Uterus (tissue), 4 donors: Measurements from ENCODE around the gene DCAF6. TPM values are rescaled to one million over a fixed set of nuclear protein-coding genes. Genes with fewer than 3 reads are reported as not detected.

Experiments used
- DNase-seq, 2 donors: peaks; one replicate each; pipeline ENCODE4 v3.0.0-alpha.2; 2019 to 2020
- H3K27ac ChIP-seq, 2 donors: fragments of 200-600 bp; sonication (generic); 1 replicate in 1 of 2; 2 replicates in 1 of 2; pipeline ENCODE4 v1.5.1; 2016 to 2018
- H3K27me3 ChIP-seq, 2 donors: fragments of 200-600 bp; sonication (generic); one replicate each; pipeline ENCODE4 v1.5.1; 2018 to 2019; ENCODE audit warnings: control low read depth in 1 of 2
- H3K36me3 ChIP-seq, 2 donors: fragments of 200-600 bp; sonication (generic); one replicate each; pipeline ENCODE4 v1.5.1; 2019; ENCODE audit warnings: control low read depth in 1 of 2
- H3K4me1 ChIP-seq, 2 donors: fragments of 200-600 bp; sonication (generic); one replicate each; pipeline ENCODE4 v1.5.1; 2018 to 2019; ENCODE audit warnings: control low read depth in 1 of 2
- H3K4me3 ChIP-seq, 2 donors: fragments of 200-600 bp; sonication (generic); 1 replicate in 1 of 2; 2 replicates in 1 of 2; pipeline ENCODE4 v1.5.1; 2018 to 2019; ENCODE audit warnings: mild to moderate bottlenecking in 1 of 2
- H3K9me3 ChIP-seq, 2 donors: fragments of 200-600 bp; sonication (generic); one replicate each; pipeline ENCODE4 v1.5.1; 2019; ENCODE audit warnings: control low read depth in 1 of 2
- POLR2A ChIP-seq, 2 donors: fragments of 450-650 bp; IDR thresholded peaks; one replicate each; pipeline ENCODE4 v1.6.1; 2016; ENCODE audit warnings: antibody characterized with exemption in 2 of 2, mild to moderate bottlenecking in 1 of 2, moderate library complexity in 1 of 2
- intact Hi-C: fragments of 100-400 bp; cut with DNase I; formaldehyde crosslinking; loops from one replicate; pipeline ENCODE4 v1.15.1; 2023; ENCODE audit warnings: low total_unique reads
- total RNA-seq, 4 donors: library from RNA; depleted of rRNA in 3 of 4; stranded (reverse); fragments of >200 nt in 3 of 4; gene quantifications; one replicate each; pipeline versions ENCODE4 v1.1.0 to v1.2.4, GENCODE V29; 2014 to 2023
- TF ChIP-seq, protein P1 (sequence below), 4 experiments: fragments of 200-600 bp in 2 of 4; fragments of 450-650 bp in 2 of 4; sonication (generic) in 2 of 4; IDR thresholded peaks; one replicate each; pipeline ENCODE4 v1.5.1; 2016 to 2019; ENCODE audit warnings: antibody characterized with exemption in 4 of 4, mild to moderate bottlenecking in 2 of 4, moderate library complexity in 1 of 4
- donor health status: DM: yes; HTN: yes; CAD: no.

DCAF6 gene
- total RNA-seq, 4 donors from 2014 or later: 19.1 to 77.7 (median 44.9) TPM

DNA sequence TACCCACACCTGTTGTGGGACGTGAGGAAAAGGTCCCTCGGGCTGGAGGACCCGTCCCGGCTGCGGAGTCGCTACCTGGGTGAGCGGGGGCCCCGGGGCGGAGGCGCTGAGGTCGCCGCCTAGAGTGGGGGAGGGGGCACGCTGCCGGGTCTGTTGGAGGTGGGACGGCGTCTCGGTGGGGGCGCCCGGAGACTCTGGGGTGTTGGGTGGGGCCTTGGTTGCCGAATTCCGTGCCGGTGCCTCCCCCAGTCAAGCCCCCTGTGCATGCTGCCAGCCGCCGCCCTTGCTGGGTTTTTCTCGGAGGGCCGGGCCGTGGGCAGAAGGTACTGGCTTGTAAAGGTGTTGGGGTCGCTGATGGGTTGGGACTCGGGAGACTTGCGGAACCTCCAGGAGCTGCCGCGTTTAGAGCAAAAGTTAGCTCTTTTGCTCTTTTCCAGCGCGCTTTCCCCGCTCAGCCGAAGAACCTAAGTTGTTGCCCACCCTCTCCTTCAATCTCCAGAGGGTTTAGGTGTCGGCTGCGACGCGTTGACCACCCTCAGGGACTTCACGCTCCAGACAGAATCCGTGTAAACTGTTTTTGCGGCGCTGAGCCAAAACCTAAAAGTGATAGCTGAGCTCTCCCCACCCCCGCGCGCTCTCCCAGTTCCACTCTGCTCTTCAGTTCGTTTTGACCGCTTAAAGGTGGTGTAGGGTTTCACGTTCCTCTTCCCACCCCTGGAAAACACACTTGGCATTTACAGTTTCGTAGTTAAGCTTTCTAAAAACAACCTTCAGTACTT, 636 bp downstream of the DCAF6 start, which contains the start of gene MPC2:
MPC2 (minus strand) TSS at position 143 of the 779 bp plus-strand sequence. CDS start 1,231 bp downstream, outside the sequence.
- Histone ChIP-seq H3K27me3 (no peaks in the 10 kb centered on the region), H3K36me3 (no peaks in the 10 kb centered on the region), H3K4me3 (peak within 1 kb of the TSS; percentile 80 to 94), H3K9me3 (no peaks in the 10 kb centered on the region), H3K4me1 (peaks cover 0 to 6% of the 10 kb centered on the region in 2 donors), H3K27ac (peak within 1 kb of the TSS; percentile 97 to 98)
- intact Hi-C loops: no loop called here
- TF ChIP-seq POLR2A (IDR thresholded peaks at IDR 0.05): peak in 1 of 2 donors; percentile 30
- TF ChIP-seq, protein P1, sequence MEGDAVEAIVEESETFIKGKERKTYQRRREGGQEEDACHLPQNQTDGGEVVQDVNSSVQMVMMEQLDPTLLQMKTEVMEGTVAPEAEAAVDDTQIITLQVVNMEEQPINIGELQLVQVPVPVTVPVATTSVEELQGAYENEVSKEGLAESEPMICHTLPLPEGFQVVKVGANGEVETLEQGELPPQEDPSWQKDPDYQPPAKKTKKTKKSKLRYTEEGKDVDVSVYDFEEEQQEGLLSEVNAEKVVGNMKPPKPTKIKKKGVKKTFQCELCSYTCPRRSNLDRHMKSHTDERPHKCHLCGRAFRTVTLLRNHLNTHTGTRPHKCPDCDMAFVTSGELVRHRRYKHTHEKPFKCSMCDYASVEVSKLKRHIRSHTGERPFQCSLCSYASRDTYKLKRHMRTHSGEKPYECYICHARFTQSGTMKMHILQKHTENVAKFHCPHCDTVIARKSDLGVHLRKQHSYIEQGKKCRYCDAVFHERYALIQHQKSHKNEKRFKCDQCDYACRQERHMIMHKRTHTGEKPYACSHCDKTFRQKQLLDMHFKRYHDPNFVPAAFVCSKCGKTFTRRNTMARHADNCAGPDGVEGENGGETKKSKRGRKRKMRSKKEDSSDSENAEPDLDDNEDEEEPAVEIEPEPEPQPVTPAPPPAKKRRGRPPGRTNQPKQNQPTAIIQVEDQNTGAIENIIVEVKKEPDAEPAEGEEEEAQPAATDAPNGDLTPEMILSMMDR (IDR thresholded peaks at IDR 0.05): no peak
- DNase-seq: peak; percentile 73 to 84

DNA sequence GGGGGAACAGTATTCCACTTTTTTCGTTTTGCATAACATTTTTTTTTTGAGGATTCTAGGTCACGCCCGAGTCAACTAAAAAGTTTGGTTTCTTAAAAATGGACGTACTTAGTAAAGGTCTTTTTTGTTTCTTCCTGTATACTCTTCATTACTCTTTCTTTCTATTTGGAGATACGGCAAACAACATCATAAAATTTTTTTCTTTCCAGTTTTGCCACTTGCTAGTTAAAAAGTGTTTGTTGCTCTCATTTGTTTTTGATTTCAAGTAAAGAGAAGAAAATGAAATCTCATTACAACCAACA, 1.2 kb downstream of the DCAF6 start:
- no peak for DNase-seq
- Histone ChIP-seq H3K27ac (peak overlapping the region; percentile 97 to 98), H3K4me3 (peak overlapping the region; percentile 80 to 94), H3K36me3 (no peaks in the 10 kb centered on the region), H3K9me3 (no peaks in the 10 kb centered on the region), H3K27me3 (no peaks in the 10 kb centered on the region), H3K4me1 (peaks cover 0 to 6% of the 10 kb centered on the region in 2 donors)
- no peak for TF ChIP-seq POLR2A (IDR thresholded peaks at IDR 0.05)
- TF ChIP-seq, protein P1 (IDR thresholded peaks at IDR 0.05): no peak
- intact Hi-C loops: no loop called here

DNA sequence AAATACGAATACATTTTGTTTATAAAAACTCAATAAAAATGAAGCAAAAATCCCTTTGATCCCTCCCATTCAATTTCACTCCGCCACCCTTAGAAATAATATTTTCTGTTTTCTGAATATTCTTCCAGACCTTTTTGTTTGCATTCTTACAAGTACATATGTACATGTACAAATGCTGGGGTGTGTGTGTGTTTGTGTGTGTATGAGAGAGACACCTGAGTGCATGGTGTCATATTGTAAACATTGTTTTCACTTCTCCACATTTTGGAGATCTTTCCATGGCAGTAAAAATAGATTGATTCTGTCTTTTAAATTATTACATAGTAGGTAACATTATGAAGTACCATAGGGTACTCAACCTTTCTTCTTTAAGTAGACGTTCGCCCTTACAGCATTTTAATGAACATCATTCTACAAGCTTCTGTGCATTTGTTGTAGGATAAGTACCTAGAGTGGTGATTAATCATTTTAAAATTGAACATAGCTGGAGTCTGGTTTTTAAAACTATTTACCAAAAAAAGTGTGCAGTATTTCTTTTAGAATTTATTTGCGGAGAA, 1.7 kb downstream of the DCAF6 start:
- no peak for DNase-seq
- H3K4me1 ChIP-seq: peaks cover 0 to 6% of the 10 kb centered on the region in 2 donors
- H3K27me3 ChIP-seq: no peaks in the 10 kb centered on the region
- H3K4me3 ChIP-seq: peak overlapping the region; percentile 80 to 94
- TF ChIP-seq, protein P1 (IDR thresholded peaks at IDR 0.05): no peak
- no peak for TF ChIP-seq POLR2A (IDR thresholded peaks at IDR 0.05)
- peak overlapping the region; percentile 97 to 98 for H3K27ac ChIP-seq
- H3K36me3 ChIP-seq: no peaks in the 10 kb centered on the region
- H3K9me3 ChIP-seq: no peaks in the 10 kb centered on the region
- intact Hi-C loops: no loop called here

DNA sequence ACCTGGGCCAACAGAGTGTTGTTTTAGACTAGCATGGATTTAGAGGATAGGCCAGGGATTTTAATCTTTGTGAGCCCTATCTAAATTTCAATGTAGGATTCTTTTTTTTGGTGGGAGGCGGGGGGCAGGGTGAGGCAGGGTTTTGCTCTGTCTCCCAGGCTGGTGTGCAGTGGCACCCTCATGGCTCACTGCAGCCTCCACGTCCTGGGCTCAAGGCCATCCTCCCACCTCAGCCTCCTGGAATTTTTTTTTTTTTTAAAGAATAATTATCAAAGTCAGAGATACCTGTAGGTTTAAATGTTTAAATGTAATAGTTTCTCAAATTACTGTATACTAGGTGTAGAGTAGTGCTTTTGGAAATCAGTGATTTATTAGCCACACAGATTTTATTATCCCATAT, 3.8 kb downstream of the DCAF6 start:
- Histone ChIP-seq H3K4me3 (no peak overlapping the region), H3K27ac (no peak overlapping the region), H3K4me1 (no peaks in the 10 kb centered on the region), H3K27me3 (no peaks in the 10 kb centered on the region), H3K36me3 (no peaks in the 10 kb centered on the region), H3K9me3 (no peaks in the 10 kb centered on the region)
- TF ChIP-seq, protein P1 (IDR thresholded peaks at IDR 0.05): no peak
- TF ChIP-seq POLR2A (IDR thresholded peaks at IDR 0.05): no peak
- intact Hi-C loops: no loop called here
- no peak for DNase-seq

DNA sequence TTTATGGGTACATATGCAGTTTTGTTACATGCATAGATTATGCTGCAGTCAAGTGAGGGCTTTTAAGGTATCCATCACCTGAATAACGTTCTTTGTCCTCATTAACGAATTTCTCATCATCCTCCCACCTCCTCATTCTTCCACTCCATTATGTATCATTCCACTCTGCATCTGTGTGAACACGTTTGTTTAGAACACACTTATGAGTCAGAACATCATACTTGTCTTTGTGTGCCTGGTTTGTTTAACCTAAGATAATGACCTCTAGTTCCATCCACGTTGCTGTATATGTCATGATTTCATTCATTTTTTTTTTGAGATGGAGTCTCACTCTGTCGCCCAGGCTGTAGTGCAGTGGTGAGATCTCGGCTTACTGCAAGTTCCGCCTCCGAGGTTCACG, 7.1 kb downstream of the DCAF6 start:
- Histone ChIP-seq H3K9me3 (no peaks in the 10 kb centered on the region), H3K4me3 (no peak overlapping the region), H3K36me3 (no peaks in the 10 kb centered on the region), H3K27me3 (no peaks in the 10 kb centered on the region), H3K4me1 (no peaks in the 10 kb centered on the region), H3K27ac (no peak overlapping the region)
- intact Hi-C loops: no loop called here
- DNase-seq: no peak
- TF ChIP-seq POLR2A (IDR thresholded peaks at IDR 0.05): no peak
- TF ChIP-seq, protein P1 (IDR thresholded peaks at IDR 0.05): no peak
